Ishikawa (cell line): ENCODE results near the gene GNAT3.

Experiments
- CEBPB ChIP-seq: IDR thresholded peaks from 2 replicates; pipeline ENCODE4 v1.6.1; 2012
- CREB1 ChIP-seq: IDR thresholded peaks from 2 replicates; pipeline ENCODE4 v1.6.1; 2012; ENCODE audit warnings: low read depth
- EGR1 ChIP-seq: IDR thresholded peaks from 2 replicates; pipeline ENCODE4 v1.6.1; 2012
- EP300 ChIP-seq: IDR thresholded peaks from 2 replicates; pipeline ENCODE4 v1.6.1; 2012; ENCODE audit warnings: borderline replicate concordance
- FOXM1 ChIP-seq: IDR thresholded peaks from 2 replicates; pipeline ENCODE4 v1.6.1; 2012; ENCODE audit warnings: low read depth, borderline replicate concordance
- MAX ChIP-seq: IDR thresholded peaks from 2 replicates; pipeline ENCODE4 v1.6.1; 2012
- NFIC ChIP-seq: IDR thresholded peaks from 2 replicates; pipeline ENCODE4 v1.6.1; 2012
- RAD21 ChIP-seq: IDR thresholded peaks from 2 replicates; pipeline ENCODE4 v1.6.1; 2012; ENCODE audit warnings: low read depth
- TAF1 ChIP-seq: IDR thresholded peaks from 2 replicates; pipeline ENCODE4 v1.6.1; 2012; ENCODE audit warnings: low read depth, mild to moderate bottlenecking
- TCF12 ChIP-seq: IDR thresholded peaks from 2 replicates; pipeline ENCODE4 v1.6.1; 2012; ENCODE audit warnings: low read depth
- TEAD4 ChIP-seq: IDR thresholded peaks from 2 replicates; pipeline ENCODE4 v1.6.1; 2012
- YY1 ChIP-seq: IDR thresholded peaks from 2 replicates; pipeline ENCODE4 v1.6.1; 2012; ENCODE audit warnings: low read depth
- ZBTB7A ChIP-seq: IDR thresholded peaks from 2 replicates; pipeline ENCODE4 v1.6.1; 2012; ENCODE audit warnings: low read depth
- TF ChIP-seq, protein P1 (sequence below): IDR thresholded peaks from 2 replicates; pipeline ENCODE4 v1.6.1; 2012
- TF ChIP-seq, protein P2 (sequence below): IDR thresholded peaks from 2 replicates; pipeline ENCODE4 v1.6.1; 2012; ENCODE audit warnings: low read depth, mild to moderate bottlenecking

Gene GNAT3

DNA sequence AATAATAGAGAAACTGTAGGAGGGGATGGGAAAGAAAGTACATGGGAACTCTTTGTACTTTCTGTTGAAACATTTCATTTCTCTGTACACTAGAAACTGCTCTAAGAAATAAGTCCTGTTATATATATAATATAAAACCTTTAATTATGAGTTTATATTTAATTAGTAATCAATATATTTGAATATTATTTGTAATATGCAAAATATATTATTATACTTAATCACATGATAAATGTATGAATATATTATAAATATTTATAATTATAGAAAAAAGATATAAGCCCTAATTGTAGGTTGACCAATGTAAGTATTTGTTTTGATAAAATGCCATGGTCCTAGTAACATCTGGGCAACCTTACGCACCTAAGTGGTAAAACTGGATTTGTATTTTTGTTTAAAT is 51.0 kb downstream of the GNAT3 start:
- no peak for TF ChIP-seq RAD21
- no peak for TF ChIP-seq YY1
- TF ChIP-seq, protein P1, sequence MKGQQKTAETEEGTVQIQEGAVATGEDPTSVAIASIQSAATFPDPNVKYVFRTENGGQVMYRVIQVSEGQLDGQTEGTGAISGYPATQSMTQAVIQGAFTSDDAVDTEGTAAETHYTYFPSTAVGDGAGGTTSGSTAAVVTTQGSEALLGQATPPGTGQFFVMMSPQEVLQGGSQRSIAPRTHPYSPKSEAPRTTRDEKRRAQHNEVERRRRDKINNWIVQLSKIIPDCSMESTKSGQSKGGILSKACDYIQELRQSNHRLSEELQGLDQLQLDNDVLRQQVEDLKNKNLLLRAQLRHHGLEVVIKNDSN, result no peak
- TF ChIP-seq CREB1, result no peak
- no peak for TF ChIP-seq TCF12
- TF ChIP-seq ZBTB7A, result no peak
- no peak for TF ChIP-seq NFIC
- no peak for TF ChIP-seq EP300
- TF ChIP-seq, protein P2, sequence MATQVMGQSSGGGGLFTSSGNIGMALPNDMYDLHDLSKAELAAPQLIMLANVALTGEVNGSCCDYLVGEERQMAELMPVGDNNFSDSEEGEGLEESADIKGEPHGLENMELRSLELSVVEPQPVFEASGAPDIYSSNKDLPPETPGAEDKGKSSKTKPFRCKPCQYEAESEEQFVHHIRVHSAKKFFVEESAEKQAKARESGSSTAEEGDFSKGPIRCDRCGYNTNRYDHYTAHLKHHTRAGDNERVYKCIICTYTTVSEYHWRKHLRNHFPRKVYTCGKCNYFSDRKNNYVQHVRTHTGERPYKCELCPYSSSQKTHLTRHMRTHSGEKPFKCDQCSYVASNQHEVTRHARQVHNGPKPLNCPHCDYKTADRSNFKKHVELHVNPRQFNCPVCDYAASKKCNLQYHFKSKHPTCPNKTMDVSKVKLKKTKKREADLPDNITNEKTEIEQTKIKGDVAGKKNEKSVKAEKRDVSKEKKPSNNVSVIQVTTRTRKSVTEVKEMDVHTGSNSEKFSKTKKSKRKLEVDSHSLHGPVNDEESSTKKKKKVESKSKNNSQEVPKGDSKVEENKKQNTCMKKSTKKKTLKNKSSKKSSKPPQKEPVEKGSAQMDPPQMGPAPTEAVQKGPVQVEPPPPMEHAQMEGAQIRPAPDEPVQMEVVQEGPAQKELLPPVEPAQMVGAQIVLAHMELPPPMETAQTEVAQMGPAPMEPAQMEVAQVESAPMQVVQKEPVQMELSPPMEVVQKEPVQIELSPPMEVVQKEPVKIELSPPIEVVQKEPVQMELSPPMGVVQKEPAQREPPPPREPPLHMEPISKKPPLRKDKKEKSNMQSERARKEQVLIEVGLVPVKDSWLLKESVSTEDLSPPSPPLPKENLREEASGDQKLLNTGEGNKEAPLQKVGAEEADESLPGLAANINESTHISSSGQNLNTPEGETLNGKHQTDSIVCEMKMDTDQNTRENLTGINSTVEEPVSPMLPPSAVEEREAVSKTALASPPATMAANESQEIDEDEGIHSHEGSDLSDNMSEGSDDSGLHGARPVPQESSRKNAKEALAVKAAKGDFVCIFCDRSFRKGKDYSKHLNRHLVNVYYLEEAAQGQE, result no peak
- TF ChIP-seq CEBPB, result no peak
- no peak for TF ChIP-seq MAX
- no peak for TF ChIP-seq EGR1
- no peak for TF ChIP-seq FOXM1
- no peak for TF ChIP-seq TEAD4
- no peak for TF ChIP-seq TAF1

- TF ChIP-seq NFIC (no peak), FOXM1 (no peak), TEAD4 (no peak)
- TF ChIP-seq, protein P2, result no peak
These were observed 51.9 kb downstream of the GNAT3 start for GRCh38 chr7:80459776-80460510.

DNA sequence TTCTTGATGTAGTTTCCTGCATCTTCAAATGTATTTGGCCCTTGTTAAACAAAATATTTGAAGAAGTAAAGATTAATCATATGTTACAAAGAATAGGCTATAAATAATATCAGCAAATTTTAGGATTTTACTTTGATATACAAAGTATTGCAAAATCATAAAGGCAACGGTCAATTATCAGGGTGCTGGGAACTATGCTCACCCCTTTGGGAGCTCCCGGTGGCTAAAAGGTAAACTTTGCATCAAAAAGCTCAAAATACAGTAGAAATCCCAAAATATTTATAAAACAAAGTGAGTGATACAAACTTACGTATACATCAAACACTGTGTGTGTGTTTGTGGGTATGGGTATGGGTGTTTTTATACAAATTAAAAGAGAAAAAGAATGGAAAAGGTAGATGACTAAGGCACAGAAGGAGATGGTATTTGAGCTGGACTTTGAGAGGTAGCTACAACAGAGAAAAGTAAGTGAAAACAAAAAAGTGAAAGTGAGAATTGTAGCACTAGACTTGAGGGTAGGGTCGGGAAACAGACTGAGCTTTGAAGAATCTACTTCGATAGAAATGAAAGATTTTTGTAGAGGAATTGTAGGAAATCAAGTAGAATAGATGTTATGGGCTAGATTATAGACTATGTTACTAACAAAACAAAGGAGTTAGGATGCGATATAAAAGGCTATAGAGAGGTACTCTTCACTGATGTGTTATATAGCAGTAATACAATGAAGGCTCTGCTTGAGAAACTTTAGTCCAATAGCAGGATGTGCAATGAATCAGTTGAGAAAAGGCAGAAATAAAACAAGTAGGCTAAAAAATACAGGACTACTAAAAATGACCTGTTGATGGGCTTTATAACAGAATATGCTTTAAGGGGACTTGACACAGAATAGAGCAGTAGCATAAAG is 52.8 kb downstream of the GNAT3 start:
- no peak for TF ChIP-seq RAD21

- TF ChIP-seq ZBTB7A (no peak), RAD21 (peak; percentile 80)
These were observed 58.0 kb downstream of the GNAT3 start for GRCh38 chr7:80453699-80454340.

DNA sequence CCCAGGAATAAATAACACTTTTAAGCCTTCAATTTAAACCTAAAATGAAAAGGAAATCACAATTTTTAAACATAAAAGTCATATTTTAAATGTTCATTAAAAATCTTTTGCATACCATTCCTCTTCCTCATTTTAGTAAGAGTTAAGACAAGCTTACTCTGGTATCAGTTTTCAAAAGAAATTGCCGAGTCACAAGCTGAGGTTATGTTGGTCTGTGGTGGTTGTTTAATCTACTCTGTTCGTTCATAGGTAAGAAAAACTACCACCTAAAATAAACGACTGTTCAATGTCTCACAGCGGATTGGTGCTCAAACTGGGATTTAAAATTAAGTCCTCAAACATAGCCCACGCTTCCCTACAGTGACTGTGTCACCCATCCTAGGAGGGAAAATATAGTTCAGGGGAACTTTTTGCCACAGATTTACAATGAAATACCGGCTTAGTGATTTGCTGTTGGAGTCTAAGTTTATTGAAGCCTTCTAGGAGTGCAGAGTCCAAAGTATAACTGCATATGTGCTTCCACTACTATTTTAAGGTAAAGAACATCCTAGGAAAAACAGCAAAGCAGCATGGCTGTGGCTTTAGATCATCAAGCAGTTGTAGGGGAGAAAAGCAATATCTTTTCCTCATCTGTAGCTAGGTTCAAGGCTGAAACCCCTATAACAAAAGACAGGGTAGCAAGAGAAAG is 61.1 kb downstream of the GNAT3 start:
- TF ChIP-seq MAX (no peak), YY1 (no peak), EP300 (no peak), CEBPB (no peak), EGR1 (no peak), TEAD4 (no peak), RAD21 (no peak)
- TF ChIP-seq, protein P2, result no peak
